T-helper 2 cell treated with Interferon-gamma antibody and Interleukin-4, amounts not matched to agents 100 ng/mL and 5 ng/mL, for 36 hours (primary cell): ENCODE results near the gene OSGEP. TPM values are rescaled to one million over a fixed set of nuclear protein-coding genes. Genes with fewer than 3 reads are reported as not detected.

Source experiments
- intact Hi-C: fragments of 100-400 bp; cut with micrococcal nuclease; formaldehyde crosslinking; loops from one replicate; pipeline ENCODE4 v1.15.1; 2023
- total RNA-seq: library from RNA; stranded (reverse); gene quantifications from 2 replicates; pipeline ENCODE4 v1.2.3, GENCODE V29; 2022

Gene OSGEP
- total RNA-seq, 1 donor from 2014 or later: 64.5 TPM

DNA sequence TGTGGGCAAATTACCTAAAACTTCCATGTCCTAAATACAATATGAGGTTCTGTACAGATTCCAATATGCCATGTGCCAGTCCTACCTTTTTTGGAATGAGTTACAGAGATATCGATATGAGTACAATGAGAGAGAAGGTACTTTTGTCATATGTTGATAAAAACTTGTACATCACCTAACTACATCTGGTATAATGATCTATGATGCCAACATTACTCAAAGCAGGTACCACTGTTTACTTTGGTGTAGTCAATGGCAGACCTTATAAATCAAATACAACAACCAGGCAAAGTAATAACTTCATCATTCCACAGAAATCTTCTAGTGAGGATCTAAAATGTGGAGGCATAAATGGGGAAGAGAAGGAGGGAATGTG lies 54.0 kb downstream of the OSGEP start:
- intact Hi-C loops: no loop called here

DNA sequence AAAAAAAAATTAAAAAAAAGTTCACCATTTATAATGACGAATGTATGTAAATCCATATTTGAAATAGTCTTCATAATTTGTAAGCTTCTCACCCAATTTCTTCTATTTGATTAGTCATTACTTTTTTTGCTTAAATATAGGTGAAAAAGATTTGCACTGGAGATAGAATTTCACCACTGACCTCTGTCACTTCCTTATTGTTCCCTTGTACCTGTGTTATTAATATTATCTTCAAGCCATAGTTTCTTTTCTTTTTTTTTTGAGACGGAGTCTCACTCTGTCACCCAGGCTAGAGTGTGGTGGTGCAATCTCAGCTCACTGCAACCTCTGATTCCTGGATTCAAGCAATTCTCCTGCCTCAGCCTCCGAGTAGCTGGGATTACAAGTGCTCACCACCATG lies 57.1 kb downstream of the OSGEP start:
- intact Hi-C loops: no loop called here

Other genes with a start within 250 kb of the OSGEP start
- not detected in 2 replicates for gene OR11H6, start 231.1 kb downstream of the OSGEP start, total RNA-seq
- not detected in 2 replicates for gene OR11H7, start 225.8 kb downstream of the OSGEP start, total RNA-seq
- gene OR11H4, start 215.5 kb downstream of the OSGEP start, total RNA-seq: not detected in 2 replicates
- 24.5 and 24.6 TPM in 2 replicates for gene TTC5, start 148.9 kb downstream of the OSGEP start, total RNA-seq
- gene CCNB1IP1, start 121.5 kb downstream of the OSGEP start, total RNA-seq: 26.3 and 28.5 TPM in 2 replicates
- 28.5 and 32.7 TPM in 2 replicates for gene PARP2, start 111.2 kb downstream of the OSGEP start, total RNA-seq
- 35.3 and 36.3 TPM in 2 replicates for gene TEP1, start 41.3 kb downstream of the OSGEP start, total RNA-seq
- gene KLHL33, start 18.6 kb downstream of the OSGEP start, total RNA-seq: 0.05 and 0.11 TPM in 2 replicates
- gene APEX1, start 414 bp upstream of the OSGEP start, total RNA-seq: 169 and 170 TPM in 2 replicates
- gene PIP4P1, start 6.6 kb upstream of the OSGEP start, total RNA-seq: 34.2 and 36.1 TPM in 2 replicates
- 158 and 160 TPM in 2 replicates for gene PNP, start 14.6 kb upstream of the OSGEP start, total RNA-seq
- gene RNASE10, start 50.7 kb upstream of the OSGEP start, total RNA-seq: 0.50 and 0.52 TPM in 2 replicates
- gene RNASE9, start 106.2 kb upstream of the OSGEP start, total RNA-seq: not detected in 2 replicates
- gene RNASE11, start 133.2 kb upstream of the OSGEP start, total RNA-seq: not detected in 2 replicates
- not detected in 2 replicates for gene RNASE12, start 136.6 kb upstream of the OSGEP start, total RNA-seq
- gene OR6S1, start 186.9 kb upstream of the OSGEP start, total RNA-seq: not detected in 2 replicates
- 1.2 and 1.3 TPM in 2 replicates for gene RNASE4, start 229.7 kb upstream of the OSGEP start, total RNA-seq
- gene ANG, start 234.0 kb upstream of the OSGEP start, total RNA-seq: 0.77 and 0.98 TPM in 2 replicates